BE2C (cell line): ENCODE measurements around the gene VSIG8.

Experiments
- DNase-seq: peaks from one replicate; pipeline ENCODE4 v3.0.0-alpha.2; 2020
- H3K27me3 ChIP-seq: fragments of 250-450 bp; sonication (Bioruptor Pico); 2 replicates; pipeline ENCODE4 v1.5.1; 2020; ENCODE audit warnings: mild to moderate bottlenecking
- H3K36me3 ChIP-seq: fragments of 250-450 bp; sonication (Bioruptor Pico); 2 replicates; pipeline ENCODE4 v1.5.1; 2020; ENCODE audit warnings: mild to moderate bottlenecking
- H3K4me1 ChIP-seq: fragments of 250-450 bp; sonication (Bioruptor Pico); 2 replicates; pipeline ENCODE4 v1.5.1; 2020
- H3K4me3 ChIP-seq: 2 replicates; pipeline ENCODE4 v1.5.1; 2011; ENCODE audit warnings: low read depth, low read length
- H3K9me3 ChIP-seq: fragments of 250-450 bp; sonication (Bioruptor Pico); 2 replicates; pipeline ENCODE4 v1.5.1; 2020
- TF ChIP-seq, protein P1 (sequence below): IDR thresholded peaks from 2 replicates; pipeline ENCODE4 v1.5.1; 2012; ENCODE audit warnings: mild to moderate bottlenecking, low read depth, low read length

Gene VSIG8

DNA sequence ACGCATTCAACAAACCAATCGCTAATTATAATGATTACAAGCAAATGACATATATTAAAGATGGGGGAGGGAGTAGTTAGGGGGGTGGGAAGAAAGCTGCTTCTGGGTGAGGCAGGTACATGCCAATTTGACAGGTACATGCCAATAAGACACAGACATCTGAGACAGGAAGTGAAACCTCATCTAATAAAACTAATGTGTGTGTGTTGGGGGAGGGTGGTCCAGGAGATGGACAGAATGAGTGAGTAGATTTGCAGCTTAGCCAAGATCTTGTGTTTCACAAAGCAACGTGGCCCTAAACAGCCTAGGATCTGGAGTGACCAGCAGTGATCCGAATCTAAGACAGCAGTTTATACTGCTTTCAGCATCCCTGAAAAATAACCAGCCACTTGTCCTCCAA, 26.7 kb upstream of the VSIG8 start:
- Histone ChIP-seq H3K27me3 (no peaks in the 10 kb centered on the region), H3K36me3 (no peaks in the 10 kb centered on the region), H3K4me1 (peaks cover 8% of the 10 kb centered on the region), H3K9me3 (no peaks in the 10 kb centered on the region), H3K4me3 (no peak overlapping the region)
- TF ChIP-seq, protein P1, sequence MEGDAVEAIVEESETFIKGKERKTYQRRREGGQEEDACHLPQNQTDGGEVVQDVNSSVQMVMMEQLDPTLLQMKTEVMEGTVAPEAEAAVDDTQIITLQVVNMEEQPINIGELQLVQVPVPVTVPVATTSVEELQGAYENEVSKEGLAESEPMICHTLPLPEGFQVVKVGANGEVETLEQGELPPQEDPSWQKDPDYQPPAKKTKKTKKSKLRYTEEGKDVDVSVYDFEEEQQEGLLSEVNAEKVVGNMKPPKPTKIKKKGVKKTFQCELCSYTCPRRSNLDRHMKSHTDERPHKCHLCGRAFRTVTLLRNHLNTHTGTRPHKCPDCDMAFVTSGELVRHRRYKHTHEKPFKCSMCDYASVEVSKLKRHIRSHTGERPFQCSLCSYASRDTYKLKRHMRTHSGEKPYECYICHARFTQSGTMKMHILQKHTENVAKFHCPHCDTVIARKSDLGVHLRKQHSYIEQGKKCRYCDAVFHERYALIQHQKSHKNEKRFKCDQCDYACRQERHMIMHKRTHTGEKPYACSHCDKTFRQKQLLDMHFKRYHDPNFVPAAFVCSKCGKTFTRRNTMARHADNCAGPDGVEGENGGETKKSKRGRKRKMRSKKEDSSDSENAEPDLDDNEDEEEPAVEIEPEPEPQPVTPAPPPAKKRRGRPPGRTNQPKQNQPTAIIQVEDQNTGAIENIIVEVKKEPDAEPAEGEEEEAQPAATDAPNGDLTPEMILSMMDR: no peak
- DNase-seq: no peak

DNA sequence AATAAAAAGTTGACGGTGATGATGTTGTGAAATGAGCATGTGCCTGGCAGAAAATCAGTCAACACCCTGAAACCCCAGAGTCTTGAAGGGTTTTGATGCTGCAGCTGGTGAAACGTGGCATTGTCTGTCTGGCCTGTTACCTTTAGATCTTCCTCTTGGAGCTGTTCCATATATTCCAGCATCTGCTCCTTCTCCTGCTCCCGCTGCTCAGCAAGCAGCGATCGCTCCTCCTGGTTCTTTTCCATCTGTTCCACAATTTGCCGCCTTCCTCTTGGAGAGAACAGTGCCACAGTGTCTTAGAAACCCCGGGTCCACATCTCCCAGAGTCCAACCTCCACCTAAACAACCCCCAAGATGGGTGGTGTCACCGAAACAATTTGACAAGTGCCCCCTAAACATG, 21.8 kb upstream of the VSIG8 start:
- TF ChIP-seq, protein P1: no peak
- no peaks in the 10 kb centered on the region for H3K36me3 ChIP-seq

DNA sequence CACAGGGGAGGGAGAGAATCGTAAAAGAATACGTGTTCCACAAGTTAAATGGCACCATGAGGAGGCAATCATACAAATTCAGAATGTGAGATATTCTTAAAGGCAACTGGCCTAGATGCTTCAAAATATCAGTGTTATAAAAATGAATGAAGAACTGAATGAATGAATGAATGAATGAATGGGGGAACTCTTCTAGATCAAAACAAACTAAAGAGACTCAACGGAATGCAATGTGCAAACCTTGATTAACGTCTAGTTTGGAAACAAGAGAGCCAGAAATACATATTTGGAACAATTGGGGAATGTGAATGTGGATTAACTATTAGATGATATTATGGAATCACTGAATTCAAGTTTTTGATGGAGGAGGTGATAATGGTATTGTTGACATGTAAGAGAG, 20.7 kb upstream of the VSIG8 start:
- no peak overlapping the region for H3K4me3 ChIP-seq
- H3K27me3 ChIP-seq: no peaks in the 10 kb centered on the region
- DNase-seq: no peak
- H3K9me3 ChIP-seq: no peaks in the 10 kb centered on the region
- no peaks in the 10 kb centered on the region for H3K36me3 ChIP-seq
- H3K4me1 ChIP-seq: peaks cover 29% of the 10 kb centered on the region
- TF ChIP-seq, protein P1: no peak

More for the DNA sequence above, 21.8 kb upstream of the VSIG8 start:
- no peaks in the 10 kb centered on the region for H3K27me3 ChIP-seq
- H3K9me3 ChIP-seq: no peaks in the 10 kb centered on the region
- no peak for DNase-seq
- H3K4me1 ChIP-seq: peaks cover 26% of the 10 kb centered on the region
- no peak overlapping the region for H3K4me3 ChIP-seq

DNA sequence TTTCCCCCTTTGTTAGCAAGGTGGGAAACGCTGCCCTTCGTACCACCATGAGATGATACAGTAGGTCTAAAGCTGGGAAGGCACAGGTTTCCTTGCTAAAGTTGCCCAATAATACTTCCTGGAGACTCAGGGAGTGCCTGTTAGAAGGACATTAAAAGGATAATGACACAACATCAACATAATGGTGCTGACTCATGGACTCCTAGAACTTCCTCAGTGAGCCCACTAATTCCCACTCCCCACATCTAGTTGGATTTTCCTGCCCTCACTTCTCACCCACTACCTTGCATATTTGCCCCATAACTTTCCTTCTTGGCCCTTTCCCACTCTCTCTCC, 20.0 kb upstream of the VSIG8 start:
- Histone ChIP-seq H3K4me3 (no peak overlapping the region), H3K9me3 (no peaks in the 10 kb centered on the region), H3K36me3 (no peaks in the 10 kb centered on the region), H3K4me1 (peaks cover 32% of the 10 kb centered on the region), H3K27me3 (no peaks in the 10 kb centered on the region)
- TF ChIP-seq, protein P1: no peak
- DNase-seq: no peak

DNA sequence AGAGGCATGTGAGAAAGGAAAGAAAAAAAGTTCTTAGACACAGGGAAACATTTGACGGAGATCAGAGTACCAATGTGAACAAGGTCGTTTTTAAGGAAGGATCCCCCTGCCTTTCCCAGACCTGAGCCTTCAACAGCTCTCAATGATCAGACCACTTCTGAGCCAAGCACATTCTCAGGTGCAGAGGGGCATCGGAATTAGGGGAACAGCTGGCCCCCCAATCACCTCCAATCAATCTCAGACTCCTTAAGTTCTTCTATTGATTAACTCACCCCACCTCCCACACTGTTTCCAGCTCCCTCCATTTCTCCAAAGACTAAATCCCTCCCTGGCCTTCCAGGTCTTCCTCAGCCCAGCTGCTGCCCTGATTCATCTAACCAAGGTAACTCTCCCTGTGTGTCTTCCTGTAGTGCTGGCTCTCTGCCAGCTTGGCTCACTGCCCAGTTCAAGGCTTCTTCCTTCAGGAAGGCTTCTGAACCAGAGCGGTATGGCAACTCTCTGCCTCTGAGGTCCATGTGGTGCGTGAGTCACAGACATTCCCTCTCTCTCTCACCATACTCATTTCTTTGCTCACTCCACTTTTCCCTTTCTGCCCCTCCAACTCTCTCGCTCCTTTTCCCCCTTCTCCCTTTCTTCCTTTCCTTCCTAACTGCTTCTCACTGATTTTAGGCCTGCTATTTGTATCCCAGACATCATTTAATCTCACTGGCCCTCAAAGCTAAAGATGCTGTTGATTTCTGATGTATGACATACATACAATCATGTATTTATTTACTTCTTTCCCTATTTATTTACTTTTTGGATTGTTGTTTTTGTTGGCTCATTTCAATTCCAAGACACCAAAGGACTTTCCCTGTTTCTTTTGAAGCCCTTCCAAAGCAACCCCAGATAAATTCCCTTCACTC, 19.4 kb upstream of the VSIG8 start:
- no peaks in the 10 kb centered on the region for H3K9me3 ChIP-seq
- peaks cover 32% of the 10 kb centered on the region for H3K4me1 ChIP-seq
- no peaks in the 10 kb centered on the region for H3K27me3 ChIP-seq
- TF ChIP-seq, protein P1: no peak
- no peaks in the 10 kb centered on the region for H3K36me3 ChIP-seq
- DNase-seq: peak; percentile 91
- no peak overlapping the region for H3K4me3 ChIP-seq

DNA sequence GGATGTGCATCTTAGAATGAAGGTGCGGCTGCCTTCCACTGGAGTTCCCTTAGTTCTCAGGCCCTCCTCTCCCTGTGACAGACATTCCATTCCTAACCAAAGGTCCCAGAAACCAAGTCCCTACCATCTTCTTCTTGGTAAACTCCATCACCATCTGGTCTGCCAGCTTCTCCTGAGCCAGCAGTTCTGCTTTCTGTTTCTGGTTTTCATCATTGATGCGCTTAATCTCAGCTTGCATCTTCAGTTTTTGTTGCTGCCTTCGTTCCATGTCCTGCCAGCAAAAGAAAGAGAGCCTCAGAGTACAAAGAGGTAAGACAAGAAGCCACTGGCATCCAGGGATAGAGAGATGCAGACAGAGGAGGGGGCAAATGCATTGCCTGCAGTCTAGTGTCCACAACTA, 18.0 kb upstream of the VSIG8 start:
- Histone ChIP-seq H3K4me3 (no peak overlapping the region), H3K36me3 (no peaks in the 10 kb centered on the region), H3K27me3 (no peaks in the 10 kb centered on the region), H3K4me1 (peaks cover 32% of the 10 kb centered on the region), H3K9me3 (no peaks in the 10 kb centered on the region)
- no peak for DNase-seq
- TF ChIP-seq, protein P1: no peak
